SK-N-SH (cell line): ENCODE results near the gene CXorf65. TPM values are rescaled to one million over a fixed set of nuclear protein-coding genes. Genes with fewer than 3 reads are reported as not detected.

ENCODE experiments used
- CTCF ChIA-PET: fragments of 300-600, 350-600 bp; formaldehyde crosslinking; extraction: SDS; loops from one replicate; lab custom pipeline; 2021; lab: Yijun Ruan, JAX
- POLR2A ChIA-PET: fragments of 350-600 bp; sonication (Branson Sonifier 250); formaldehyde crosslinking; extraction: SDS; loops from one replicate; lab custom pipeline; 2020; ENCODE audit warnings: antibody characterized with exemption, inconsistent platforms; lab: Yijun Ruan, JAX
- DNase-seq: peaks from one replicate; pipeline ENCODE4 v3.0.0; 2012
- H2AFZ ChIP-seq: fragments of 200-600 bp; sonication (generic); 2 replicates; pipeline ENCODE4 v1.8.1; 2016; ENCODE audit warnings: antibody characterized with exemption, mild to moderate bottlenecking, low read depth
- H3F3A ChIP-seq: fragments of 200-600 bp; sonication (generic); replicated peaks from 2 replicates; pipeline ENCODE3; 2016; ENCODE audit warnings: antibody characterized with exemption, mild to moderate bottlenecking; ENCODE audit not compliant: insufficient read depth
- H3K27ac ChIP-seq, 2 experiments: fragments of 200-500 bp in 1 of 2; fragments of 200-600 bp in 1 of 2; sonication (Bioruptor generic) in 1 of 2; sonication (generic), shearing (Covaris generic) in 1 of 2; 2 replicates each; pipeline versions ENCODE4 v1.5.1 to v1.6.1; 2014 to 2016; ENCODE audit warnings: low read depth in 2 of 2, inconsistent platforms in 1 of 2, low read length in 1 of 2, mild to moderate bottlenecking in 1 of 2, mixed read lengths in 1 of 2
- H3K27me3 ChIP-seq: fragments of 200-600 bp; sonication (generic), shearing (Covaris generic); 2 replicates; pipeline ENCODE4 v1.6.1; 2016; ENCODE audit warnings: mixed run types; ENCODE audit not compliant: insufficient read depth
- H3K36me3 ChIP-seq, 2 experiments: fragments of 200-500 bp in 1 of 2; fragments of 200-600 bp in 1 of 2; sonication (Bioruptor generic) in 1 of 2; sonication (generic) in 1 of 2; replicated peaks in 1 of 2; 2 replicates each; pipeline versions ENCODE3 to v1.5.1; 2014 to 2016; ENCODE audit warnings: low read length in 1 of 2, mild to moderate bottlenecking in 1 of 2; ENCODE audit not compliant: insufficient read depth in 2 of 2, control insufficient read depth in 1 of 2
- H3K4me1 ChIP-seq, 2 experiments: fragments of 200-500 bp in 1 of 2; fragments of 200-600 bp in 1 of 2; sonication (Bioruptor generic) in 1 of 2; sonication (generic), shearing (Covaris generic) in 1 of 2; 2 replicates each; pipeline versions ENCODE4 v1.5.1 to v1.6.1; 2014 to 2016; ENCODE audit warnings: low read depth in 1 of 2, low read length in 1 of 2, mixed run types in 1 of 2; ENCODE audit not compliant: insufficient read depth in 2 of 2, control insufficient read depth in 1 of 2
- H3K4me2 ChIP-seq: fragments of 200-600 bp; sonication (generic), shearing (Covaris generic); 2 replicates; pipeline ENCODE4 v1.6.1; 2017; ENCODE audit warnings: mixed run types
- H3K4me3 ChIP-seq, 2 experiments: fragments of 200-500 bp in 1 of 2; fragments of 200-600 bp in 1 of 2; sonication (Bioruptor generic) in 1 of 2; sonication (generic), shearing (Covaris generic) in 1 of 2; 2 replicates each; pipeline versions ENCODE4 v1.5.1 to v1.8.1; 2014 to 2016; ENCODE audit warnings: low read depth in 2 of 2, inconsistent platforms in 1 of 2, low read length in 1 of 2, mild to moderate bottlenecking in 1 of 2, mixed read lengths in 1 of 2, moderate library complexity in 1 of 2
- H3K79me2 ChIP-seq: fragments of 200-600 bp; sonication (generic); 2 replicates; pipeline ENCODE4 v1.8.1; 2017; ENCODE audit warnings: mild to moderate bottlenecking; ENCODE audit not compliant: insufficient read depth
- H3K9ac ChIP-seq: fragments of 200-600 bp; sonication (generic); 2 replicates; pipeline ENCODE4 v1.6.1; 2017; ENCODE audit warnings: mixed run types
- H3K9me2 ChIP-seq: fragments of 200-600 bp; sonication (generic); 2 replicates; pipeline ENCODE4 v1.6.1; 2017; ENCODE audit warnings: mixed run types
- H3K9me3 ChIP-seq: fragments of 200-600 bp; sonication (generic); 2 replicates; pipeline ENCODE4 v1.6.1; 2017; ENCODE audit warnings: mixed run types, mild to moderate bottlenecking, moderate library complexity
- H4K20me1 ChIP-seq: fragments of 200-600 bp; sonication (generic); 2 replicates; pipeline ENCODE4 v1.6.1; 2017; ENCODE audit warnings: mild to moderate bottlenecking, mixed run types; ENCODE audit not compliant: insufficient read depth
- CHD2 ChIP-seq: fragments of 150-350 bp; IDR thresholded peaks from 2 replicates; pipeline ENCODE4 v1.6.1; 2018; ENCODE audit warnings: low read length; ENCODE audit not compliant: partially characterized antibody
- EZH2phosphoT487 ChIP-seq: fragments of 200-600 bp; sonication (generic); IDR thresholded peaks from 2 replicates; pipeline ENCODE4 v1.6.1; 2017; ENCODE audit warnings: low read depth, mixed run types, mild to moderate bottlenecking, antibody characterized with exemption, moderate library complexity, borderline replicate concordance
- FOSL2 ChIP-seq: IDR thresholded peaks from 2 replicates; pipeline ENCODE4 v1.4.0; 2012; ENCODE audit warnings: low read depth, mild to moderate bottlenecking, moderate library complexity, borderline replicate concordance
- FOXJ3 ChIP-seq: sonication (generic); formaldehyde crosslinking; IDR thresholded peaks from 2 replicates; pipeline ENCODE4 v1.5.1; 2020; ENCODE audit warnings: mild to moderate bottlenecking, missing genetic modification reagents
- GABPA ChIP-seq: IDR thresholded peaks from 2 replicates; pipeline ENCODE4 v1.4.0; 2012; ENCODE audit warnings: low read depth, mild to moderate bottlenecking
- GATA2 ChIP-seq: sonication (generic); formaldehyde crosslinking; IDR thresholded peaks from 2 replicates; pipeline ENCODE4 v1.5.0; 2020; ENCODE audit warnings: mild to moderate bottlenecking, missing genetic modification reagents
- MAX ChIP-seq: IDR thresholded peaks from 2 replicates; pipeline ENCODE4 v1.4.0; 2012; ENCODE audit warnings: low read depth
- MEF2A ChIP-seq: IDR thresholded peaks from 2 replicates; pipeline ENCODE4 v1.4.0; 2012; ENCODE audit warnings: low read depth, borderline replicate concordance
- MXI1 ChIP-seq: IDR thresholded peaks from 2 replicates; pipeline ENCODE4 v1.6.1; 2012; ENCODE audit warnings: mild to moderate bottlenecking, low read depth, low read length, improper control_type of control experiment
- NFIC ChIP-seq: IDR thresholded peaks from 2 replicates; pipeline ENCODE4 v1.4.0; 2012; ENCODE audit warnings: borderline replicate concordance
- NRF1 ChIP-seq: IDR thresholded peaks from 2 replicates; pipeline ENCODE4 v1.6.1; 2012; ENCODE audit warnings: low read depth, mild to moderate bottlenecking, low read length
- POLR2AphosphoS5 ChIP-seq: IDR thresholded peaks from 2 replicates; pipeline ENCODE4 v1.6.1; 2012; ENCODE audit warnings: low read depth, low read length
- RCOR1 ChIP-seq: fragments of 150-350 bp; IDR thresholded peaks from 2 replicates; pipeline ENCODE4 v1.6.1; 2017; ENCODE audit warnings: antibody characterized with exemption, low read length
- RXRA ChIP-seq: IDR thresholded peaks from 2 replicates; pipeline ENCODE4 v1.4.0; 2012; ENCODE audit warnings: low read depth, mild to moderate bottlenecking, borderline replicate concordance
- SMC3 ChIP-seq: IDR thresholded peaks from 2 replicates; pipeline ENCODE4 v1.6.1; 2012; ENCODE audit warnings: low read depth, low read length, improper control_type of control experiment
- USF2 ChIP-seq: fragments of 150-350 bp; IDR thresholded peaks from 2 replicates; pipeline ENCODE4 v1.6.1; 2017; ENCODE audit warnings: antibody characterized with exemption, low read length, low read depth, borderline replicate concordance
- YY1 ChIP-seq: IDR thresholded peaks from 2 replicates; pipeline ENCODE4 v1.4.0; 2012; ENCODE audit warnings: low read depth, mild to moderate bottlenecking
- WGBS: methylation state at CpG from one replicate; pipeline ENCODE4 v1.1.6; 2017; ENCODE audit warnings: low lambda C conversion rate; 5-methylcytosine and 5-hydroxymethylcytosine counted together
- polyA plus RNA-seq, 3 experiments: library from polyadenylated mRNA; depleted of rRNA; stranded (reverse); fragments of >200 nt; gene quantifications; 2 replicates each; pipeline ENCODE4 v1.2.3, GENCODE V29; 2012
- TF ChIP-seq, protein P1 (sequence below): IDR thresholded peaks from 2 replicates; pipeline ENCODE4 v1.6.1; 2012; ENCODE audit warnings: mild to moderate bottlenecking, low read depth, low read length, moderate library complexity
- TF ChIP-seq, protein P2 (sequence below): IDR thresholded peaks from 2 replicates; pipeline ENCODE4 v1.4.0; 2012; ENCODE audit warnings: low read depth, borderline replicate concordance

Gene CXorf65
- polyA plus RNA-seq, 1 of the 3 experiments (the other 2 are of a cell fraction): not detected

GRCh38 chrX:71091263-71091662, 15.3 kb downstream of the CXorf65 start:
- Histone ChIP-seq H3K9me3 (no peaks in the 10 kb centered on the region), H4K20me1 (no peaks in the 10 kb centered on the region), H3K27me3 (no peaks in the 10 kb centered on the region), H3K4me3 (no peak overlapping the region), H3F3A (no peaks in the 10 kb centered on the region), H3K27ac (no peak overlapping the region), H3K4me1 (peaks cover 0 to 7% of the 10 kb centered on the region in 2 experiments; a peak in 1 of 4 replicates), H3K79me2 (no peaks in the 10 kb centered on the region), H2AFZ (no peak overlapping the region), H3K4me2 (no peak overlapping the region), H3K9me2 (no peaks in the 10 kb centered on the region)
- DNase-seq: no peak
- POLR2A ChIA-PET: no interaction called here
- CTCF ChIA-PET: interaction anchor here (1.4 kb wide), 1 partner anchor 10 kb away, joined by 6 read pairs; no protein-coding TSS in a partner anchor
- TF ChIP-seq, protein P1, sequence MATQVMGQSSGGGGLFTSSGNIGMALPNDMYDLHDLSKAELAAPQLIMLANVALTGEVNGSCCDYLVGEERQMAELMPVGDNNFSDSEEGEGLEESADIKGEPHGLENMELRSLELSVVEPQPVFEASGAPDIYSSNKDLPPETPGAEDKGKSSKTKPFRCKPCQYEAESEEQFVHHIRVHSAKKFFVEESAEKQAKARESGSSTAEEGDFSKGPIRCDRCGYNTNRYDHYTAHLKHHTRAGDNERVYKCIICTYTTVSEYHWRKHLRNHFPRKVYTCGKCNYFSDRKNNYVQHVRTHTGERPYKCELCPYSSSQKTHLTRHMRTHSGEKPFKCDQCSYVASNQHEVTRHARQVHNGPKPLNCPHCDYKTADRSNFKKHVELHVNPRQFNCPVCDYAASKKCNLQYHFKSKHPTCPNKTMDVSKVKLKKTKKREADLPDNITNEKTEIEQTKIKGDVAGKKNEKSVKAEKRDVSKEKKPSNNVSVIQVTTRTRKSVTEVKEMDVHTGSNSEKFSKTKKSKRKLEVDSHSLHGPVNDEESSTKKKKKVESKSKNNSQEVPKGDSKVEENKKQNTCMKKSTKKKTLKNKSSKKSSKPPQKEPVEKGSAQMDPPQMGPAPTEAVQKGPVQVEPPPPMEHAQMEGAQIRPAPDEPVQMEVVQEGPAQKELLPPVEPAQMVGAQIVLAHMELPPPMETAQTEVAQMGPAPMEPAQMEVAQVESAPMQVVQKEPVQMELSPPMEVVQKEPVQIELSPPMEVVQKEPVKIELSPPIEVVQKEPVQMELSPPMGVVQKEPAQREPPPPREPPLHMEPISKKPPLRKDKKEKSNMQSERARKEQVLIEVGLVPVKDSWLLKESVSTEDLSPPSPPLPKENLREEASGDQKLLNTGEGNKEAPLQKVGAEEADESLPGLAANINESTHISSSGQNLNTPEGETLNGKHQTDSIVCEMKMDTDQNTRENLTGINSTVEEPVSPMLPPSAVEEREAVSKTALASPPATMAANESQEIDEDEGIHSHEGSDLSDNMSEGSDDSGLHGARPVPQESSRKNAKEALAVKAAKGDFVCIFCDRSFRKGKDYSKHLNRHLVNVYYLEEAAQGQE: no peak
- no peak for TF ChIP-seq SMC3
- no peak for TF ChIP-seq FOSL2
- TF ChIP-seq GATA2 (CRISPR knock-in tag): no peak
- TF ChIP-seq FOXJ3 (CRISPR knock-in tag): no peak
- TF ChIP-seq, all 33 proteins: peak for 0
- 53% methylated on average over 5 of the region's 5 CpGs for WGBS
- no peak overlapping the region for H3K9ac ChIP-seq
- H3K36me3 ChIP-seq: no peaks in the 10 kb centered on the region

- Histone ChIP-seq H3K9me3 (no peaks in the 10 kb centered on the region), H3K4me2 (no peak overlapping the region), H4K20me1 (no peaks in the 10 kb centered on the region), H3K27me3 (no peaks in the 10 kb centered on the region; the same call in 1 of the 2 replicates), H3F3A (no peaks in the 10 kb centered on the region), H3K27ac (no peak overlapping the region), H3K9ac (no peak overlapping the region), H3K4me3 (no peak overlapping the region), H2AFZ (no peak overlapping the region), H3K79me2 (no peaks in the 10 kb centered on the region), H3K9me2 (no peaks in the 10 kb centered on the region), H3K4me1 (no peaks in the 10 kb centered on the region), H3K36me3 (no peaks in the 10 kb centered on the region)
- ChIA-PET CTCF (no interaction called here), POLR2A (no interaction called here)
- no peak for TF ChIP-seq MXI1
- no peak for TF ChIP-seq CHD2
- no peak for TF ChIP-seq MEF2A
- no peak for TF ChIP-seq RXRA
- TF ChIP-seq POLR2AphosphoS5: no peak
- TF ChIP-seq, protein P2, sequence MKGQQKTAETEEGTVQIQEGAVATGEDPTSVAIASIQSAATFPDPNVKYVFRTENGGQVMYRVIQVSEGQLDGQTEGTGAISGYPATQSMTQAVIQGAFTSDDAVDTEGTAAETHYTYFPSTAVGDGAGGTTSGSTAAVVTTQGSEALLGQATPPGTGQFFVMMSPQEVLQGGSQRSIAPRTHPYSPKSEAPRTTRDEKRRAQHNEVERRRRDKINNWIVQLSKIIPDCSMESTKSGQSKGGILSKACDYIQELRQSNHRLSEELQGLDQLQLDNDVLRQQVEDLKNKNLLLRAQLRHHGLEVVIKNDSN: no peak
- no peak for TF ChIP-seq EZH2phosphoT487
- TF ChIP-seq RCOR1: no peak
- no peak for TF ChIP-seq NRF1
- TF ChIP-seq USF2: no peak
- no peak for TF ChIP-seq YY1
- no peak for TF ChIP-seq NFIC
- no peak for TF ChIP-seq GABPA
- no peak for TF ChIP-seq FOXJ3 (CRISPR knock-in tag)
- no peak for TF ChIP-seq MAX
- 30% methylated on average over 4 of the region's 4 CpGs for WGBS
- DNase-seq: no peak
Observed at GRCh38 chrX:71085900-71086299, 20.6 kb downstream of the CXorf65 start.
